ENCODE data around the gene ARHGAP10. TPM values are rescaled to one million over a fixed set of nuclear protein-coding genes. Genes with fewer than 3 reads are reported as not detected.

The ARHGAP10 gene
- total RNA-seq, 1 donor from 2014 or later = 20.2 TPM

GRCh38 chr4:148112231-148112982 lies 380.5 kb downstream of the ARHGAP10 start:
- Histone ChIP-seq H3K36me3 (no peaks in the 10 kb centered on the region), H3K79me2 (ENCODE audit: low read depth) (no peaks in the 10 kb centered on the region), H3F3A (ENCODE audit: low read depth) (no peaks in the 10 kb centered on the region), H3K4me2 (no peak overlapping the region), H3K9ac (no peak overlapping the region), H2AFZ (replicated peaks) (no peak overlapping the region), H4K20me1 (ENCODE audit: low read depth) (no peaks in the 10 kb centered on the region), H3K27ac (no peak overlapping the region), H3K27me3 (no peaks in the 10 kb centered on the region), H3K4me3 (no peak overlapping the region), H3K9me3 (ENCODE audit: low read depth) (no peaks in the 10 kb centered on the region), H3K4me1 (no peaks in the 10 kb centered on the region)
- Mint-ChIP-seq H3K4me3 (no peak overlapping the region), H3K9me3 (no peaks in the 10 kb centered on the region), H3K27me3 (ENCODE audit: insufficient read depth, low read depth) (peaks cover 2% of the 10 kb centered on the region), H3K27ac (peak overlapping the region; percentile 42), H3K4me1 (peaks cover 8% of the 10 kb centered on the region), H3K36me3 (no peaks in the 10 kb centered on the region)
- no peak for TF ChIP-seq EZH2phosphoT487 (IDR thresholded peaks at IDR 0.05)
- DNase-seq (ENCODE audit: low spot score) = no peak

DNA sequence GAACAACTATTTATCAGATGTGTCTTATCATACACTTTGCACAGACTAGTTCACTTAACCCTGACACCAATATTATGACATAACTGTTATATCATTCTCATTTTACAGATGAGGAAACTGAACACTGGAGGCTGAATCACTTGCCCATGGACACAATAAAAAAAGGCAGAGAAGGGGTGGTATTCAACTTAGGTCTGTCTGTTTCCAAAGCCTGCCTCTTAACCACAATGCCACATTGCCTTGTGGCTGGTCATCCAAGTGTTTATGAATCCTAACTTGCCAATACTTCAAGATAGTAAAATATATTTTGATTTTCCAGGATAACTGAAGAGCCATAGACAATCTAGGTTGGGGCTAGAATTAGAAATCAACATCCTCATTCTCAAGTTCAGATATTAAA lies 382.5 kb downstream of the ARHGAP10 start:
- Histone ChIP-seq H3K27ac (no peak overlapping the region), H3K9ac (no peak overlapping the region), H3K36me3 (no peaks in the 10 kb centered on the region), H3K4me3 (no peak overlapping the region), H3K27me3 (no peaks in the 10 kb centered on the region), H4K20me1 (ENCODE audit: low read depth) (no peaks in the 10 kb centered on the region), H2AFZ (replicated peaks) (no peak overlapping the region), H3K79me2 (ENCODE audit: low read depth) (no peaks in the 10 kb centered on the region), H3K9me3 (ENCODE audit: low read depth) (no peaks in the 10 kb centered on the region), H3K4me1 (no peaks in the 10 kb centered on the region), H3F3A (ENCODE audit: low read depth) (no peaks in the 10 kb centered on the region), H3K4me2 (no peak overlapping the region)
- Mint-ChIP-seq H3K9me3 (no peaks in the 10 kb centered on the region), H3K27ac (no peak overlapping the region), H3K4me3 (no peak overlapping the region), H3K4me1 (peaks cover 8% of the 10 kb centered on the region), H3K27me3 (ENCODE audit: insufficient read depth, low read depth) (no peaks in the 10 kb centered on the region), H3K36me3 (no peaks in the 10 kb centered on the region)
- DNase-seq (ENCODE audit: low spot score) = no peak
- TF ChIP-seq EZH2phosphoT487 (IDR thresholded peaks at IDR 0.05) (no peak), EZH2 (IDR thresholded peaks at IDR 0.05) (no peak)
- TF ChIP-seq, protein P1, sequence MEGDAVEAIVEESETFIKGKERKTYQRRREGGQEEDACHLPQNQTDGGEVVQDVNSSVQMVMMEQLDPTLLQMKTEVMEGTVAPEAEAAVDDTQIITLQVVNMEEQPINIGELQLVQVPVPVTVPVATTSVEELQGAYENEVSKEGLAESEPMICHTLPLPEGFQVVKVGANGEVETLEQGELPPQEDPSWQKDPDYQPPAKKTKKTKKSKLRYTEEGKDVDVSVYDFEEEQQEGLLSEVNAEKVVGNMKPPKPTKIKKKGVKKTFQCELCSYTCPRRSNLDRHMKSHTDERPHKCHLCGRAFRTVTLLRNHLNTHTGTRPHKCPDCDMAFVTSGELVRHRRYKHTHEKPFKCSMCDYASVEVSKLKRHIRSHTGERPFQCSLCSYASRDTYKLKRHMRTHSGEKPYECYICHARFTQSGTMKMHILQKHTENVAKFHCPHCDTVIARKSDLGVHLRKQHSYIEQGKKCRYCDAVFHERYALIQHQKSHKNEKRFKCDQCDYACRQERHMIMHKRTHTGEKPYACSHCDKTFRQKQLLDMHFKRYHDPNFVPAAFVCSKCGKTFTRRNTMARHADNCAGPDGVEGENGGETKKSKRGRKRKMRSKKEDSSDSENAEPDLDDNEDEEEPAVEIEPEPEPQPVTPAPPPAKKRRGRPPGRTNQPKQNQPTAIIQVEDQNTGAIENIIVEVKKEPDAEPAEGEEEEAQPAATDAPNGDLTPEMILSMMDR (IDR thresholded peaks at IDR 0.05) = no peak

GRCh38 chr4:148116264-148116663 lies 384.4 kb downstream of the ARHGAP10 start:
- H3K27me3 ChIP-seq = no peaks in the 10 kb centered on the region
- Mint-ChIP-seq H3K9me3 (no peaks in the 10 kb centered on the region), H3K27me3 (ENCODE audit: insufficient read depth, low read depth) (no peaks in the 10 kb centered on the region), H3K27ac (no peak overlapping the region), H3K4me1 (peaks cover 8% of the 10 kb centered on the region), H3K36me3 (no peaks in the 10 kb centered on the region), H3K4me3 (no peak overlapping the region)
- no peaks in the 10 kb centered on the region for H4K20me1 ChIP-seq (ENCODE audit: low read depth)
- H3K9ac ChIP-seq = no peak overlapping the region
- H3K4me3 ChIP-seq = no peak overlapping the region
- no peaks in the 10 kb centered on the region for H3F3A ChIP-seq (ENCODE audit: low read depth)
- H3K27ac ChIP-seq = no peak overlapping the region
- DNase-seq (ENCODE audit: low spot score) = no peak
- H3K4me1 ChIP-seq = no peaks in the 10 kb centered on the region
- no peak overlapping the region for H2AFZ ChIP-seq (replicated peaks)
- H3K36me3 ChIP-seq = no peaks in the 10 kb centered on the region
- H3K9me3 ChIP-seq (ENCODE audit: low read depth) = no peaks in the 10 kb centered on the region
- H3K79me2 ChIP-seq (ENCODE audit: low read depth) = no peaks in the 10 kb centered on the region
- TF ChIP-seq EZH2phosphoT487 (IDR thresholded peaks at IDR 0.05) (no peak), EZH2 (IDR thresholded peaks at IDR 0.05) (no peak)
- TF ChIP-seq, protein P1 (IDR thresholded peaks at IDR 0.05) = no peak
- no peak overlapping the region for H3K4me2 ChIP-seq

- Histone ChIP-seq H3K4me3 (no peak overlapping the region), H3K27me3 (no peaks in the 10 kb centered on the region), H3K4me2 (no peak overlapping the region), H3K9ac (no peak overlapping the region), H3F3A (ENCODE audit: low read depth) (no peaks in the 10 kb centered on the region), H3K27ac (no peak overlapping the region), H2AFZ (replicated peaks) (no peak overlapping the region), H3K36me3 (no peaks in the 10 kb centered on the region), H3K79me2 (ENCODE audit: low read depth) (no peaks in the 10 kb centered on the region), H3K4me1 (no peaks in the 10 kb centered on the region), H3K9me3 (ENCODE audit: low read depth) (no peaks in the 10 kb centered on the region), H4K20me1 (ENCODE audit: low read depth) (no peaks in the 10 kb centered on the region)
- Mint-ChIP-seq H3K9me3 (no peaks in the 10 kb centered on the region), H3K27ac (no peak overlapping the region), H3K4me1 (peaks cover 5% of the 10 kb centered on the region), H3K36me3 (no peaks in the 10 kb centered on the region), H3K27me3 (ENCODE audit: insufficient read depth, low read depth) (no peaks in the 10 kb centered on the region), H3K4me3 (no peak overlapping the region)
- TF ChIP-seq, protein P1 (IDR thresholded peaks at IDR 0.05) = no peak
- TF ChIP-seq EZH2phosphoT487 (IDR thresholded peaks at IDR 0.05) = no peak
- DNase-seq (ENCODE audit: low spot score) = no peak
Measured at GRCh38 chr4:148116969-148117368, 385.1 kb downstream of the ARHGAP10 start.

All from neural progenitor cell (in vitro differentiated cells).